Measurements from ENCODE around the gene TYRP1.

TYRP1 gene

DNA sequence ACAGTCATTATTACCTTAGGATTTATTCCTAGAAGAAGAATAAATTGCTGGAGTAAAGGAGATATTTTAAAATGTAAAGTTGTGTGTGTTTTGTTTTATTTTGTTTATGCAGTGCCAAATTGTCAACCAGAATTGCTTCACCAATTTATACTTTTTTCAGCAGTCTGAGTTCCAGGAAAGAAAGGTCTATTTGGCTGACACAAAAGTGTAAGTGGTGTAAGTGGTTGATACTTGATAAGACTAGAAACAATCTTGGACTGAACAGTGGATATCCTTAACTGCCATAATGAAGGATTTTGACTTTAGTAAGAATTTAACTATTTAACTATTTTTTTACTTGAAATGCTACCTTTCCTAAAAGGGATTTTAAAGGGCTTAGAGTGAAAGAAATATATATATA is 37.7 kb downstream of the TYRP1 start:
- DNase-seq (ENCODE audit: low read depth in 2 of 2), result no peak

DNA sequence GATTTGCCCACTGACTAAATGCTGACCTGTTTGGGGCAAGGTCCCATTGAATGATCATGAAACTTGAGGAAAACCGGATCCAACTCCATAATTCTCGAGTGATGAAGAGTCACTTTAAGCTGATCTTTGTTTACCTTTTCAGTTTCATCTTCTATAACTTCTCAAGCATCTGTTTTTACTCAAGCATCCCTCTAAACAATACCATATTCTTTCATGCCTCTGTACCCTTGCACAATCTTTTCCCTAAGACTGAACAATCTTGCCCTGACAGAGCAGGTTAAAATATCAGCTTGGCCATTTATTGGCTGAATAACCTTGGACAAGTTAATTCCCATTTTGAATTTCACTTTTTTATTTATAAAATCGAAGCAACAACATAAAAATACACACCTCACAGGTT is 39.8 kb downstream of the TYRP1 start:
- DNase-seq (ENCODE audit: low read depth in 2 of 2), result no peak

DNA sequence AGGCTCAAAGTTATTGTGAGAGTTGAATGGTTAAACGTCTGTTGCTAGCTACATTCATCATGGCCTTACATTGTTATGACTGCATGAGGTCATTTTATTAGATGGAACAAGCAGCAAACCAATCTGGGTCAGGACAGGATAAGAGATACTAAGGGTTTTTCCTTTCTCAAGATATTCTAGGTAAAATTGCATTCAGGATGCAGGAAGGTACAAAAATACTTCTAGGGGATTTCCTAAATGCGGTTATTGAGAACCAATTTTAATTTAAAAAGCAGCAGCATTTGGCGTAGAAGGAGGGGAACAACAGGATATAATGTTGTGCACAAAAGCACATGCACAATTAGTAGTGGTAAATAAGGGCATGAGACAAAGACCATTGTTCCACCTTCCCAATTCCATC is 42.5 kb downstream of the TYRP1 start:
- no peak for DNase-seq (ENCODE audit: low read depth in 2 of 2)

DNA sequence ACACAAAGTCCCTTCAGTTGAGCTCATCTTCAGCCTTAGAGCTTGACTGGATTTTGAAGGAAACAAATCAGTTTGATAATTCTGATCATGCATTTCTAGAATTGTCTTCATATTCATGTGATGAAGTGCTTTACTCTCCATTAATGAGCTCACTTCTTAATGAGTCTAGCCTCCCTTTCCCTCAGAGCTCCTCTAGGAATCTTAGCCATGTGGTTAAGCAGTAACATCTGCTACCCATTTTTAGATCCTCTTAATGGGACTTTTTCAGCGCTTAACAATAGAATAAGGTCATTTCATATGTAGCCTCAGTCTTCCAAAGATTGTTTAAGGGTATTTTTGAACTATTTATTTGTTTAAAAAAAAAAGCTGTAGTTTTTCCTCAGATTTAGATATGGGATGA is 44.7 kb downstream of the TYRP1 start:
- DNase-seq (ENCODE audit: low read depth in 2 of 2), result no peak

DNA sequence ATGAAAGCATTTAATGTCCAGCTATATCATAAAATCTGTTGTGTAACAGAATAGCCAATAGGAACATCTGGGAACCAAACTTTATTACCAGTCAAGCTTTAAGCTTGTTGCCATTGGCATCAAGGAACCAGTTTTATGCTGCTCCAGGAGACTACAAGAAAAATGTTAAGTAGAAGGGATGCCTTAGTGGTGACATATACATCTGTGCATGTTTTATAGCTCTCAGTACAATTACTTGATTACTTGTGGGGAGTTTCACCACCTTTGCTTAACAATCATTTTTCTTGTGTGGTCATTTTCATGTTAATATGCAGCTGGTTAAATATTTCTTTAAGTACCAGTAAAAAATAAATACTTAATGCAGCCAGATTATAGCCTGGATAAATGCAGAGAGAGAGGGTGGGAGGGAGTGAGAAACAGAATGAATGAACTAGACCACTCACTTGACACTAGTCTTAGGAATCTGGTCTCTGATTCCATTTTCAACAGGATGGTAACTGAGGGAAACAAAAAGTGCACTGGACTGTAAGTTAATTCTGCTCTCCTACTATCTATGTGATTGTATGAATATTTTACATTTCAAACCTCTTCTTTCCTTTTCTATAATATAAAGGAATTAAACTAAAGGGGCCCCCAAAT is 45.9 kb downstream of the TYRP1 start:
- no peak for DNase-seq (ENCODE audit: low read depth in 2 of 2)

DNA sequence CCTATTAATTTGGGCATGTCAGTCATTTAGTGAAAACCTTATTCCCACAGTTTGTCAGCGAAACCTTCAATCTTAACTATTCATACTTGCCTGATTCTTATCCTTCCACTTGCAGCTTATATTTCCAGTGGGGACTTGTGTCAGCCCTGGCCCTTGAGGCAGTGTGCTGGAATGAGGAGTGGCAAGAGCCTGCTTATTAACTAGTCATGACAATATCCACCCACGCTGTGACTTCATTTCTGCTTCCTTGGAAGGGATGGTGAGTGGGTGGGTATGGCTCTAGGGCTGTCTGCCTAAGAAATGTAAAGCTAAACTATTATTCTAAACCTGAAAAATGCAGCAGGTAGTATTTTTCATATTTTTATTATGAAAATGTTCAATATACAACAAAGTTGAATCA is 47.7 kb downstream of the TYRP1 start:
- no peak for DNase-seq (ENCODE audit: low read depth in 2 of 2)

DNA sequence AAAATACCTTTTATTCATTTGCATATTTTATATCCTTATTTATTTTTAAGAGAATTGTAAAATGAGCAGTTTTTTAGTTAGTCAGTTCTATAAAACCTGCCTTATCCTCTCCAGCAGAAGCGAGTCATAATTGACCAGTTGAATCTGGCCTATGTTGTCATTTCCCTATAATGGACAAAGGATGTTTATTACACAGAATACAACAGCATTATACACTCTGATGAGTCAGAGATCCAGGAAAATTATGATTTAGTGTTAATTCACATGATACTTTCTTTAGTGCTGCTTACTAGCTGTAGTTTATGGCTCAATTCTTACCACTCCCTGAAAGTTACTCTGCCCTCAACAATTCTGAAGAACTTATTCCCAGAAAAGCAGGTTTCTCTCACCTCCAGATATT is 54.8 kb downstream of the TYRP1 start:
- no peak for DNase-seq (ENCODE audit: low read depth in 2 of 2)

DNA sequence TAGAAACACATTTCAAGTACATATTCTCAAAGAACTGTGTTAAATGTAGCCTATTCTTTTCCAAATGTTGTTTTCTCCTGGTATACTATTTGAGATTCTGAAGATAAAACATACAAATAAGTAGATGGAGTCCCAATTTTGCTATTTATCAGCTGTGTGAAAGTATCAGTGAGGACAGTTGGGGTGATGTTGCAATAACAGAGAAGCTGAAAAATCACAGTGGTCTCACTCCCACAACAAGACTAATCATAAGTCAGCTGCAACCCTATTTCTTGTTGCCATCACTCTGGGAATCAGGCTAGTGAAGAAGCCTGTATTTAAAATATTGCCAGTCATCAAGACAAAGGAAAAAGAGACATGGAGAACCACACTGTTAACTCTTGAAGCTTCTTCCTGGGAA is 55.8 kb downstream of the TYRP1 start:
- DNase-seq (ENCODE audit: low read depth in 2 of 2), result no peak

DNA sequence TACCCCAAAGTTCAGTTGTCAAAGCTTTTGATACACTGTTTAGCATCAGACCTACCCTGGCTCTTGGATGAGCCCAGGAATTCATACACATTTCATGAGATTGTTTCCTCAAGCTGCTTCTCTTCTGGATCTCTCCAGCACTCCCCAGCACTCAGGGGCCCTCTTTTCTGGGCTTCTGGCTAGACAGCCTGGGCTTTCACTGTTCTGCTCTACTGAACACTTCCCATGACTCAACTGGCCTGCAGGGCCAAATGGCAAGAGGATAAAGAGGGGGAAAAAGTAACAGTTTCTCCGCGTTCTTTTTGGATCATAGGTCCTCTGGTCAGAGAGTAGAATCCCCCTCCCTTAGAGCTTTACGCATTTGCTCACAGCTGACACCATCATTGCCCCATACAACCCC is 60.7 kb downstream of the TYRP1 start:
- no peak for DNase-seq (ENCODE audit: low read depth in 2 of 2)

DNA sequence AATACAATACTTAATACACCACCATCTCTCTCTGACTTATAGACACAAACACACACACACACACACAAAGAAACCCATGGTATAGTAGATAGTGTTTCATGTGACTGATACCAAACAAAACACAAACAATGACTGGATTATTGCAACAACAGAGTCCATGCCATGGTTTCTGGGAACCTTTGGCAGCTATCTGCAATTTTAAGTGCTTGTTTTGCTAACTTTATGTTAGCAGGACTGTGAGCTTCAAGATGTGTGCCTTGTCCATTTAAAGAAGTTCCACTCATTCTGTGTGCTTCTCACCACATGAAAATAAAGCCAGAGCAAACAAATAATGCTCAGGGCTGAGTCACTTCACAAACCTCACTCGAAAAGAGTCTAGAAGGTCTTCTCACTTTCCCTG is 66.6 kb downstream of the TYRP1 start:
- DNase-seq (ENCODE audit: low read depth in 2 of 2), result no peak
